Skin epidermis (tissue), 12 donors: ENCODE results near the gene H2BW2.
"Not testable (repeated sequence)": the region's sequence is repeated elsewhere in the genome, so short reads cannot be mapped to it uniquely, and the experiment has no call there.

Source experiments
- H3K27ac ChIP-seq, 21 experiments: fragments of 200-600 bp; sonication (generic) in 11 of 21; one replicate each; pipeline ENCODE4 v1.5.0; 2020; ENCODE audit warnings: mild to moderate bottlenecking in 3 of 21, inconsistent platforms in 2 of 21, moderate library complexity in 2 of 21
- H3K4me3 ChIP-seq, 7 experiments: fragments of 200-600 bp; sonication (generic) in 2 of 7; one replicate each; pipeline ENCODE4 v1.5.0; 2020; ENCODE audit warnings: inconsistent platforms in 2 of 7, mild to moderate bottlenecking in 2 of 7, moderate library complexity in 1 of 7

Gene H2BW2

DNA sequence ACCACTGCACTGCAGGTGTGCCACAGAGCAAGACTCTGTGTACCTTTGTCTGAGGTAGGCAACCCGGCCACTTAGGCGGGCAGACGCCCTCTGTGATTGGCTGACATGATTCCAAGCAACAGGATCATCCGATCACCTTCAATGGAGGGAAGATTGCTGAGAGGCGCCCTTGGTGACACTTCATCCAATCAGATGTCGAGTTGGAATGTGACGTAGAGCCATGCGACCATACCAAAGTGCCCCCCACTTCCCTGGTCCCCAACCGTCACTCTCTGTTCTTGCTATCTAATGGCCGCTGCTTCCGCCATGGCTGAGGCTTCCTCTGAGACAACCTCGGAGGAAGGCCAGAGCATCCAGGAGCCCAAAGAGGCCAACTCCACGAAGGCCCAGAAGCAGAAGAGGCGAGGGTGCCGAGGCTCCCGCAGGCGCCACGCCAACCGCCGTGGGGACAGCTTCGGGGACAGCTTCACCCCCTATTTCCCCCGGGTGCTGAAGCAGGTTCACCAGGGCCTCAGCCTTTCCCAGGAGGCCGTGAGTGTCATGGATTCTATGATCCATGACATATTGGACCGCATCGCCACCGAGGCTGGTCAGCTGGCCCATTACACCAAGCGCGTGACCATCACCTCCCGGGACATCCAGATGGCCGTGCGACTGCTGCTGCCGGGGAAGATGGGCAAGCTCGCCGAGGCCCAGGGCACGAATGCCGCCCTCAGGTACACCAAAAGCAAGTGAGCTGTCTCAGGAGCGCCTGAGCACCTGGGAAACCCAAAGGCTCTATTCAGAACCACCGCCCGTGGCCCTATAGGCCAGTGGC, at the start of gene H2BW2:
TSS of gene H2BW2 (plus strand) at position 268 of the 817 bp plus-strand sequence. CDS start at position 307, 39 bp downstream.
- Histone ChIP-seq H3K4me3 (no peak within 1 kb of the TSS), H3K27ac (no peak within 1 kb of the TSS)

DNA sequence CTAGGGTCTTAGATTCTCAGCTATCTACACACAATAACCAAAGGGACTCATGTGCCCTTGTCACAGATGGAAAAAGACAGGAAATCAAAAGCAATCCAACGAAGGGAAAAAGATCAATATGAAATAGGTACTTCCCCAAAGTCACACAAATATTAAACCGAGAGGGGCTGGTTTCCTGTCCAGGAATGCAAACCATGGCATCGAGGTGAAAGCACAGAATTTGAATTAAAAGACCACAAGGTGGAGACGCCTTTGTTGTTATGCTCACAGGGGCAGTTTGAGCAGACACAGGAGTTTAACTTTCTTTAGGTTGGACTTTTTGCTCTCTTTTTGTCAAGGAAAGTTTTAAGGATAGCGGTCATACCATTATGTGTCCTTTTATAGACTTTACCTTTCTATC, 40.5 kb upstream of the H2BW2 start:
- H3K4me3 ChIP-seq: no peak overlapping the region
- H3K27ac ChIP-seq: no peak overlapping the region

DNA sequence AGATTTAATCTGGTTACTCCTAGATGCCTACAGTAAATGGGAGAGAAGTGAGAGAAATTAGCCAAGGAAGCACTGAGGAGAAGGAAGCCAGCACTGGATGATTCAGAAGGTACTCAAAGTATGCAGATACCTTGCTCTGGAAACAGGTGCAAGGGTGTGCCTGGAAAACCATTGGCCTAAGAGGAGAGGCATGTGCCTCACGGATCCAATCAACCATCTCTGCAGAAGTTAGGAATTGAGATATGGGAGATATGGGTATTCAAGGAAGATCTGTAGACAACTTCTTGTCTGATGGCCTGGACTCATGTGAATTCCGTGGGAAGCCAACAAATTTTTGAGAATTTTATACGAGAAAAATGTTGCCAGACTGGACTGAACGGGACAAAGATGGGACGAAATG, 30.9 kb upstream of the H2BW2 start:
- no peak overlapping the region for H3K4me3 ChIP-seq
- no peak overlapping the region for H3K27ac ChIP-seq

DNA sequence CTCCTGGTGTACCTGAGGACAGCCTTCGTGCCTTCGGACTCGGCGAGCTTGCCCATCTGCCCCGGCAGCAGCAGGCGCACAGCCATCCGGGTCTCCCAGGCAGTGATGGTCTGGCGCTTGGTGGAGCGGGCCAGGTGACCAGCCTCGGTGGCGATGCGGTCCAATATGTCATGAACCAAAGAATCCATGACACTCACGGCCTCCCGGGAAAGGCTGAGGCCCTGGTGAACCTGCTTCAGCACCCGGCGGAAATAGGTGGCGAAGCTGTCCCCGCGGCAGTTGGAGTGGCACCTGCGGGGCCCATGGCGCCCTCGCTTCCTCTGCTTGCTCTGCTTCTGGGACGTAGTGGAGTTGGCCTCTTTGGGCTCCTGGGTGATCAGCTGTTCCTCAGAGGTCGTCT, 26.6 kb upstream of the H2BW2 start:
- Histone ChIP-seq H3K27ac (no peak overlapping the region), H3K4me3 (no peak overlapping the region)

DNA sequence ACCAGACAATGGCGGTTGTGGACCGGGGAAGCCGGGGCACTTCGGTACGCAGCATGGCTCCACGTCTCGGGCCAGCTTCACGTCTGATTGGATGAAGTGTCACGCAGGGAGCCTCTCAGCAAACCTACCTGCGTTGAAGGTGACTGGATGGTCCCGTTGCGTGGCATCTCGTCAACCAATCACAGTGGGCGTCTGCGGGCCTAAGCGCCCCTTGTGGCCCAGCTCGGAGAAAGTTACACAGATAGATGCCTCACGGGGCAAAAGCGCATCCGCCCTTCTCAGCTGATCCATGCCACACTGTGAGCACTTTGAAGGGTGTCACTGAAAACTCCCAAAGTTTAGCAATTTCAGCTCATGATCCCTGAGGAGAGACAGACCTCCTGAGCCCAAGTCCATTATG, 26.1 kb upstream of the H2BW2 start, which contains the start of gene H2BW1:
TSS of gene H2BW1 (minus strand) at position 103 of the 400 bp plus-strand sequence. CDS start 132 bp downstream, outside the sequence.
- H3K4me3 ChIP-seq: no peak within 1 kb of the TSS
- H3K27ac ChIP-seq: no peak within 1 kb of the TSS

DNA sequence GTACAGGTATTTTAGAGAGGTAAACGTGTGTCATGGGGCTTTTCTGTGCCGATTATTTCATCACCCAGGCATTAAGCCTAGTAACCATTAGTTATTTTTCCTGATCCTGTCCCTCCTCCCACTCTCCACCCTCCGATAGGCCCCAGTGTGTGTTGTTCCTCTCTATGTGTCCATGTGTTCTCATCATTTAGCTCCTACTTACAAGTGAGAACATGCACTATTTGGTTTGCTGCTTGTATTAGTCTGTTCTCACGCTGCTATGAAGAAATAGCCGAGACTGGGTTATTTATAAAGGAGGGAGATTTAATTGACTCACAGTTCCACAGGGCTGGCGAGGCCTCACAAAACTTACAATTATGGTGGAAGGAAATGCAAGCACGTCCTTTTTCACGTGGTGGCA, 24.2 kb upstream of the H2BW2 start:
- H3K27ac ChIP-seq, H3K4me3 ChIP-seq: not testable (repeated sequence)

DNA sequence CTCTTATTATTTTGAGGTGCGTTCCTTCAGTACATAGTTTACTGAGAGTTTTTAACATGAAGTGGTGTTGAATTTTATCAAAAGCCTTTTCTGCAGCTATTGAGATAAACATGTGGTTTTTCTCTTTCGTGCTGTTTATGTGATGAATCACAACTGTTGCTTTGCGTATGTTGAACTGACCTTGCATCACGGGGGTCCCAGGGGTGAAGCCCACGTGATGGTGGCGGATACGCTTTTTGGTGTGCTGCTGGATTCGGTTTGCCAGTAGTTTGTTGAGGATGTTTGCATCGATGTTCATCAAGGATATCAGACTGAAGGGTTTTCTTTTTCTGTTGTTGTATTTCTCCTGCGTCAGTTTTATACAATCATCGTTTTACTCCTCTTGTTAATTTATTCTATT, 21.6 kb upstream of the H2BW2 start:
- H3K4me3 ChIP-seq: no peak overlapping the region
- no peak overlapping the region for H3K27ac ChIP-seq

DNA sequence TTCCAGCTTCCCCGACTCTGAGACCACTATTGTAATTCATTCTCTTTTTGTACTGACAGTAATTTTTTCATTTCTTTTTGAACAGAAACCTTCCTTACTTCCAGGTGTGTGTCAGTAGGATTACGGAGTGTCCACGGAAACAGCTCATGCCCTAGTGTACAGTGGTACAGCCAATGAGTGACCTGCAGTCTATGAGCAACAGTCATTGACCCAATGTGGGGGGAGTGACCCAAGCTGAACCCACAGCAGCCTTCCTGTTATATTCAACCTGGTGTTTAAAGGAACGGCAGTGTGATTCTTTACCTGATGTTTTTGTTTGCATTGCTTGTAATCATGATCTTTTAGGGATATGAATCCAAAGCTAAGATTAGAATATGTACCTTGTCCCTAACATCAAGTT, 1.2 kb downstream of the H2BW2 start:
- no peak overlapping the region for H3K4me3 ChIP-seq
- H3K27ac ChIP-seq: no peak overlapping the region

DNA sequence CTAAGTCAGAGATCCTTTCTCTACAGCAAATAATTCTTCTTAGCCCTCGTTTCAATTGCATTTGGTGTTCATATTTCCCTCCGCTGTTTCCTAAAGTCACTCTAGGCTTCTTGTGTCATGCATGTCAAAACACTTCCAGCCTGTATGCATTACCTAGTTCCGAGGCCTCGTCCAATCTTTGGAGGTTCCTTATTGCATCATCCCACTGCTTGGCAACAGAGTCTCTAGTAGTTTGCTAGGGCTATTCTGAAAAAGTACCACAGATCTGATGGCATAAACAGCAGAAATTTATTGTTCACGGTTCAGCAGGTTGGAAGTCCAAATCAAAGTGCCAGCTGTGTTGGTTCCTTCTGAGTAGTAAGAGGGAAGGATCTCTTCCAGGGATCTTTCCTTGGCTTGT, 5.9 kb downstream of the H2BW2 start:
- Histone ChIP-seq H3K4me3 (no peak overlapping the region), H3K27ac (no peak overlapping the region)

DNA sequence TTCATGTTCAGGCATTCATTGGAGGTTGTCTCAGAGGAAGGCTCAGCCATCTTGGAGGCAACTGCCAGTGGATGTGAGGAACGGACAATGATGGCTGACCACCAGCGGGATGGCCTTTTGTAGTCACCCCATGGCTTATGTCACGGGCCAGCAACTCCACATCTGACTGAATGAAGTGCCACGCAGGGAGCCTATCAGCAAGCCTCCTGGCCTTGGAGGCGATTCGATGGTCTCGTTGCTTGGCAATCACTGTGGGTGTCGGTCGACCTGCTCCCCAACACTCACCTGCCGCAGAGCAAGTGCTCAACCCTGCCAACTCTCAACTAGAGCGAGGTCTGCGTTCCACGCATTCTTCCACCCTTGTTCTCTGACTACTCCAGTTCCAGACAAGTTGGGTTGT, 7.4 kb downstream of the H2BW2 start:
- Histone ChIP-seq H3K4me3 (no peak overlapping the region), H3K27ac (no peak overlapping the region)

DNA sequence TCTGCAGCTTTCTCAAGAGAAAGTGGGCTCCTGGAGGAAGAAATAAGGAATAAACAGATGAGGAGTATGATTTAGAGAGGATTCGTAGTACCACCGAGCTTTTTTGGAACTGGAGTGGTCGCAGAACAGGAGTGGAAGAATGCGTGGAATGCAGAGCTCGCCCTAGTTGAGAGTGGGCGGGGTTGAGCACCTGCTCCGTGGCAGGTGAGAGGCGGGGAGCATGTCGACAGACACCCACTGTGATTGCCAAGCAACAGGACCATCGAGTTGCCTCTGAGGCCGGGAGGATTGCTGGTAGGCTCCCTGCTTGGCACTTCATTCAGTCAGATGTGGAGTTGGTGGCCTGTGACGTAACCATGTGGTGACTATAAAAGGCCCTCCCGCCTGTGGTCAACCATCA, 15.2 kb downstream of the H2BW2 start:
- not testable (repeated sequence) for H3K27ac ChIP-seq, H3K4me3 ChIP-seq

DNA sequence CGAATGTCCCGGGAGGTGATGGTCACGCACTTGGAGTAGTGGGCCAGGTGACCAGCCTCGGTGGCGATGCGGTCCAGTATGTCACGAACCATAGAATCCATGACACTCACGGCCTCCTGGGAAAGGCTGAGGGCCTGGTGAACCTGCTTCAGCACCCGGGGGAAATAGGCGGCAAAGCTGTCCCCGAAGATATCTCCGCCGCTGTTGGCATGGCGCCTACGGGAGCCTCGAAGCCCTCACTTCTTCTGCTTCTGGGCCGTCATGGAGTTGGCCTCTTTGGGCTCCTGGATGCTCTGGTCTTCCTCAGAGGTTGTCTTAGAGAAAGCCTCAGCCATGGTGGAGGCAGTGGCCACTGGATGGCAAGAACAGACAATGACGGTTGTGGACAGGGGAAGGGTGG, 22.9 kb downstream of the H2BW2 start:
- H3K4me3 ChIP-seq, H3K27ac ChIP-seq: not testable (repeated sequence)

DNA sequence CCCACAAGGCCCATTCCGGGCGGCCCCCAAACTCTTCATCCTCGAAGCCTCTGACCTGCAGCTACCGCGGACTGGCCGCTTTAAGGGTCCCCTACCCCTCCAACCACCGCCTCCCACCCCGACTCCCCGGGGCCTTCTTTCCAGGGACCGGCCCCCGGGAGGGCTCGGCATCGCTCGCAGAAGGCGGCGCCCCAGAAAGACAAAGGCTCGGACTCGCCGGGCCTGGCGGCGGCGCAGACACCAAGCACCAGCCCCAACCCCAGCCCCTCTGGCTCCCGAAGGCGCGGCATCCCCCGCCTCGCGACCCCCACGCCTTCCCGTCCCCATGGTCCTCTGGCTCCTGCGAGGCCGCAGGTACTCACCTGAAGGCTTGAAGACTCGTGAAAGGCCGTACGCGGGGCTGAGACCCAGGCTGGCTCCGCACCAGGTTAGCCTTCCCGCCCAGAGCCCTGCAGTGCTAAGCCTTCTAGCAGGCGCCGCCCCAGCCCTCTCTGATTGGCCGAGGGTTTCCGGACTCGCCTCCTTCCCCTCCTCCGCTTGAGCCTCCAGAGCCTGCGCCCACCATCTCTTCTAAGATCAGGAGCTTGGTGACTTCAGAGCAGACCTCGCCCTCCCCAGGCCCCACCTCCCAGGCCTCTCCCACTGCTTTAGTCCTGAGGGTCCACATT, 36.2 kb downstream of the H2BW2 start, which contains the start of gene TMSB15C:
TSS of gene TMSB15C (minus strand) at position 459 of the 668 bp plus-strand sequence.
- not testable (repeated sequence) for H3K4me3 ChIP-seq, H3K27ac ChIP-seq

DNA sequence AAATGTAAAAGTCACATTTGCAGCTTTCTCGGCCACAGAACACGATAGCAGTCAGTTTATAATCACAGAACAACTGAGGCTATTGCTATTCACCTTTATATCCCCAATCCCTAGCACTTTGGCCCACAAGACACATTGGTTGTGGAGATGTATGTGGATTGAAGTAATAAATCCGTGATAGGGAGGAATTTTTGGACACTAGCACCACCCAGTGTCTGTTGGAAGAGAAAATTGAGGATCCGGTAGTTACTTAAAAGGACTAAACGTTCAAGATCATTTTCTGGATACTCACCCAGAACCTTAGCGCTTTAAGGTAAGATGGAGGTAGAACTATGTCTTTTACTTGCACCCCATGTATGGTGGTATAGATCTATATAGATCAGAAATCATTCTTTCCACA, 38.1 kb downstream of the H2BW2 start:
- H3K4me3 ChIP-seq: not testable (repeated sequence)

DNA sequence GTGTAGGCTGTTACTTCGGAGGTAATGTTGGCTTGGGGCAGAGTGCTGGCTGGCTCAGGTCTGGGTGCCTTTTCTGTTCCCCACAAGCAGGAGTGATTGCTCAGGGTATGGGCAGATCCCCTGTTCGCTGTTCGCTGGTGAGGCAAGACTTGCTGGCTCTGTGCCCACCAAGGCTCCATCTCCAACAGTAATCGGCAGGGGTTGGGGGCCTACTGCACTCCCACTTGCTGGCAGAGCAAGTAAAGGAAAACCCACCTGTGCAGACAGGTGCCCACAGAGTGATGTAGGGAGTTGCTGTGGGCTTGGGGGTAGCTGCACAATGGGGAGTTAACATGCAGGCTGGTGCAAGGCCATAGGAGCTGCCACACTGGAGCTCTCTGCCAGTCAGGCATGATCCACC, 44.3 kb downstream of the H2BW2 start:
- Histone ChIP-seq H3K27ac (no peak overlapping the region), H3K4me3 (no peak overlapping the region)

More for the DNA sequence above, 38.1 kb downstream of the H2BW2 start:
- not testable (repeated sequence) for H3K27ac ChIP-seq

DNA sequence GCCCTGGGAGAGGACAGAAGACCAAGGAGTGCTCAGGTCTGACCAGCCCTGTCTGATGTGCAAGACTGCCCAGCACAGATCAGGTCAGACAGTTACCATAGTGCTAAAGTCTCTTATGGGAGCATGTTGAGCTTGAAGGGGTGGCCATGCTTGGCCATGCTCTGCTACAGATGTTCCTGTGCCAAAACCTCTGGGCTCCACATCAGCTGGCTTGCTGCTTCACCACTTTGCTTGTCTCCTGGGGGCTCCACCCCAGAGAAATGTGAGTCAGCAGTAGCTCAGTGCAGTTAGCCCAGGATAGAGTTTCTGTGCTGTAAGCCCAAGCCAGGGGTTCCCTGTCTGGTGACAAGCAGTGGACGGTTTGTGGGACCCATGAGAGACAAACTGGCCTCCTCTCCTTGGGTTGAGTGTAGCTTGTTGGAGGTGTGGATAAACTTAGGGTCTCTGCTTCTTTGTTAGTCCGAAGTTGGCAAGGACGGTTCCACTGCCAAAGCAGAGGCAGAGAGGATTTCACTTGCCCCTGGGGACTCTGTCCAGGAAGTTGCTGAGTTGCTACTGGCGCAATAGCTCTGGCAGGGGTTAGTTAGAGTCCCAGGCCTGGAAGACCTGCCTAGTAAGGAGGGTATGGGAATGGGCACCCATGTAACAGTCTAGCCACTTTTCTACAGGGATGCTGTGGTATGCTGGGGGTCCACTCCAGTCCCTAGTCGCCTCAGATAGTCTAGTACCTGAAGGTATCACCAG, 45.0 kb downstream of the H2BW2 start:
- Histone ChIP-seq H3K4me3 (no peak overlapping the region), H3K27ac (no peak overlapping the region)

DNA sequence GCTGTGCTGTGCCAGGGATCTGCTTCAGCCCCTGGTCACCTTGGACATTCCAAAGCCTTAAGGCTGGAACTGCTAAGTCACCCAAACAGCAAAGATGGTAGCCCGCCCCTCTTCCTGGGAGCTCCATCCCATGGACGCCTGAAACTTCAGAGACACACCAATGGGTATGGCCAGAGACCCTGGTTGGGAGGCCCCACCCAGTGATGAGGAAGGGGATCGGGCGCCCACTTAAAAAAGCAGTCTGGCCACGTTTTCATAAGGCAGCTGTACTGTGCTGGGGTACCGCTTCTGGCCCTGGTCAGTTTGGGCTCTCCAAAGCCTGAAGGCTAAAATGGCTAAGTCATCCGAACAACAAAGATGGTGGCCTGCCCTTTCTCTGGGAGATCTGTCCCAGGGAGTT, 45.7 kb downstream of the H2BW2 start:
- Histone ChIP-seq H3K27ac (no peak overlapping the region), H3K4me3 (no peak overlapping the region)

DNA sequence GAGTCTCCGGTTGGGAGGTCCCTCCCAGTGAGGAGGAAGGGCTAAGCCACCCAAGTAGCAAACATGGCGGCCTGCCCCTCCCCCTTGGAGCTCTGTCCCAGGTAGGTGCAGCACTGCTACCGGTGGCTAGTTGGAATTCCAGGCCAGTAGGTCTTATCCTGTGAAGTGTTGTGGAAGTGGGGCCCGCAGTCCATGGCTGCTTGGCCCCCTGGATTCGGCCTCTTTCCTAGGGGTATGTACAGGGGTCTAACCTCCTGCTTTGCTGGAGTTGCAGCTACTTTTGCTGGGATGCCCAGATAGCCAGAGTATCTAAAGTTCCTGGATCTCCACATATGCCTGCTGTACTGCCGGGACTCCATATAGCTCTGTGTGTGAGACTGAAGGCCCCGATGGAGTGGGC, 46.2 kb downstream of the H2BW2 start:
- H3K27ac ChIP-seq: no peak overlapping the region
- no peak overlapping the region for H3K4me3 ChIP-seq
